HG03139 (cell line): ENCODE measurements around the gene NAP1L4.
"Not testable (repeated sequence)": the region's sequence is repeated elsewhere in the genome, so short reads cannot be mapped to it uniquely, and the experiment has no call there.

ENCODE experiments used
- ATAC-seq: cut with Tn5 transposase; IDR thresholded peaks from one replicate; pipeline ENCODE4 v1.9.1; 2021; ENCODE audit not compliant: unreplicated experiment

NAP1L4 gene

DNA sequence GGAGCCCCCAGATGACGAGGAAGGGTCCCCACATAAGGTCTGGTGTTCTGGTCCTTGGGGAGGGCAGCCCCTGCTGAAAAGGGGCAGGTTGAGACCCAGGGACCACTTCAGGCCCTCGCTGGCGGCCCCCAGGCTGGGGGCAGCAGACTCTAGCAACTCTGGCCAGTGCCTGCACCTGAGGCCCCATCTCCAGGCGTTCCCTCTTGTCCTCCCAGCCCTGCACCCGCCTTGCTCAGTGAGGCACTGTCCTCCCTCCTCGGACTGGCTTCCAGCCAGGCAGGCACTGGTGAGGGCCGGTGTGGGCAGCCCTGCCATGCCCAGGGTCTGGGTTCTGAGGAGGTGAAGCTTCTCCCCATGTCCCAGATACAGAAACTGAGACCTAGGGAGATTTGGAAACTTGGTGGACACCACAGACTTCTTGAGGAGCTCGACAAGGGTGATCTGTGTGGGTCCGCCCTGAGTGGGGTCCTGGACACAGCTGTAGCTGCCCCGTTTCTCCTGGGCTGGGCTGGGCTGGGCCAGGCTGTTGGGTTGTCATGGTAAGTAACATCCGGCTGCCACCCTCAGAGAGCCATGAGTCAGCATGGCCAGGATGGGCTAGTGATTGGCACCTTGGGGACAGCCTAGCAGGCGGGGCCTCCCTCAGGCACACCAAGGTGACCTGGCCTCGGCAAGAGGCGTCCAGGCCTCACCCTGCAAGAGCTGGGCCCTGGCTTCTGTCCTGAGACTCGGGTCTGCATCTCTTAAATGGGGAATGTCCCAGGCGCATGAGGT lies 51.8 kb downstream of the NAP1L4 start:
- no peak for ATAC-seq

DNA sequence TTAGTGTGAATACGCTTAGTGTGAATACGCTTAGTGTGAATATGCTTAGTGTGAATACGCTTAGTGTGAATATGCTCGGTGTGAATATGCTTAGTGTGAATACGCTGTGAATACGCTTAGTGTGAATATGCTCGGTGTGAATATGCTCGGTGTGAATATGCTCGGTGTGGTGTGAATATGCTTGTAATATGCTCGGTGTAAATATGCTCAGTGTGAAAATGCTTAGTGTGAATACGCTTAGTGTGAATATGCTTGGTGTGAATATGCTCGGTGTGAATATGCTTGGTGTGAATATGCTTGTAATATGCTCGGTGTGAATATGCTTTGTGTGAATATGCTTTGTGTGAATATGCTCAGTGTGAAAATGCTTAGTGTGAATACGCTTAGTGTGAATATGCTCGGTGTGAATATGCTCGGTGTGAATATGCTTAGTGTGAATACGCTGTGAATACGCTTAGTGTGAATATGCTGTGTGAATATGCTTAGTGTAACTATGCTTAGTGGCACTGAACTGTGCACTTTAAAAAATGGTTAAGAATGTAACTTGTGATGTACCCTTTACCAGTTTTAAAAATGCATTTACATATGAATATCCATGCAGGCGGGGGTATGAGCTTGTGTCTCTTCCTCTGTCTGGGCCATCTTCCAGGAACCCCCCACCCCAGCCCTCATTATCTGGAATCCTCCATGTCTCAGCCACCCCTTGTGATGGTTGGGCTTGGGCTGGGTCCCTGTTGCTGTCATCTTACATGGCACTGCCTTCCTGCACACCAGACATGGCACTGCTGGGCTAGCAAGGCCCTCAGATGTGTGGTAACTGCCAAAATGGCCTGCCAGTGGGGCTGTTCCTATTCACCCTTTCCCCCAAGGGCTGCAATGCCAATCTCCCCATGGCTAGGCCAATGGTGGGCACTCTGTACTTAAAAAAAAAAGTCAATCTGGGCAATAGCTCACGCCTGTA lies 53.4 kb downstream of the NAP1L4 start:
- not testable (repeated sequence) for ATAC-seq

DNA sequence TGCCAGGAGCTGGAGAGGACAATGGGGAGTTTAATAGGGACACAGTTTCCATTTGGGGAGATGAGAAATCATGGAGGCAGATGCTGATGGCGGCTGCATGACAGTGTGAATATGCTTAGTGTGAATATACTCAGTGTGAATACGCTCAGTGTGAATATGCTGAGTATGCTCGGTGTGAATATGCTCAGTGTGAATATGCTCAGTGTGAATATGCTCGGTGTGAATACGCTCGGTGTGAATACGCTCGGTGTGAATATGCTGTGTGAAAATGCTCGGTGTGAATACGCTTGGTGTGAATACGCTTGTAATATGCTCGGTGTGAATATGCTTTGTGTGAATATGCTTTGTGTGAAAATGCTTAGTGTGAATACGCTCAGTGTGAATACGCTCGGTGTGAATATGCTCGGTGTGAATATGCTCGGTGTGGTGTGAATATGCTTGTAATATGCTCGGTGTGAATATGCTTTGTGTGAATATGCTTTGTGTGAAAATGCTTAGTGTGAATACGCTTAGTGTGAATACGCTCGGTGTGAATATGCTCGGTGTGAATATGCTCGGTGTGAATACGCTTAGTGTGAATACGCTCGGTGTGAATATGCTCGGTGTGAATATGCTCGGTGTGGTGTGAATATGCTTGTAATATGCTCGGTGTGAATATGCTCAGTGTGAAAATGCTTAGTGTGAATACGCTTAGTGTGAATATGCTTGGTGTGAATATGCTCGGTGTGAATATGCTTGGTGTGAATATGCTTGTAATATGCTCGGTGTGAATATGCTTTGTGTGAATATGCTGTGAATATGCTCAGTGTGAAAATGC lies 54.3 kb downstream of the NAP1L4 start:
- ATAC-seq: not testable (repeated sequence)

DNA sequence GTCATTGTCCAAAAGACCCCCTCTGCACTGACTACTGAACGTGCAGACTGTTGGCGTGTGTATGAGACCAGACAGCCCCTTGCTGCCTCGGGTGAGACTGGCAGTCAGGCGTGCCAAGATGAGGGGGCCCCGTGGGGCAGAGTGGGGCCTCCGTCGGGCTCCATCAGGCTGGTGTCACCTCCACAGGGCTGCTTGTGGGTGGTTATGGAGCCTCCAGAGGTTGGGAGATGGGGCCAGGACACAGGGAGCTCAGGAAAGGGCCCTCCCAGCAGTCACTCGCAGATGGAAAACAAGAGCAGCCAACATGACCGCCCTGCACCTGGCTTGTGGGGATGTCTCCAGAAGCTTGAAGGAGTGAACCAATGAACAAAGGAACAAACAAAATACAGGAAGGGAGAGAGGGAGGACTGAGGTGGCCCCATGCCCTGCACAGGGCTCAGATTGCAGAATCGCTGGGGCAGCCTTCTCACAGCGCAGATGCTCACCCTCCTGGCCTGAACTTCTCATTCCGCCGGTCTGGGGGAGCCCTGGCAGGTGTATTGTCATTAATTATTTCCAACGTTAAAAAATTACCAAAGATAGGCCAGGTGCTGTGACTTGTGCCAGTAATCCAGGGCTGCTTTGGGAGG lies 57.4 kb downstream of the NAP1L4 start:
- ATAC-seq: no peak

DNA sequence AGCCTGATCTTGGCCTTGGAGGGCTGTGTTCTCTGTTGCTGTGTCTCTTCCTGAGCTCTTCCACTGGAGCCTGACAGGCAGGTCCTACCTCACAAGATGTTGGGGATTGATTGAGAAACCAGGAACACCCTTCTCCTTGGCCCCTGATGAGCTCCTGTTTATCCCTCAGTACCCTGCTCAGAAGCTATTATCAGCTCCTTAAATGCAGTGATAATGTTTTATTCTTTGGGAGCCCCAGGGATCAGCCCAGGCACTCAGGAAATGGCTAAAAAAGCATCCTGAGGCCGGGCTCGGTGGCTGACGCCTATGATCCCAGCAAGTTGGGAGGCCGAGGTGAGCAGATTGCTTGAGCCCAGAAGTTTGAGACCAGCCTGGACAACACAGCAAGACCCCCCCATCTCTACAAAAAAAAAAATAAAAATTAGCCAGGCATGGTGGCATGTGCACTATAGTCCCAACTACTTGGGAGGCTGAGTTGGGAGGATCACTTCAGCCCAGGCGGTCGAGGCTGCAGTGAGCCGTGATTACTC lies 58.0 kb downstream of the NAP1L4 start:
- no peak for ATAC-seq

DNA sequence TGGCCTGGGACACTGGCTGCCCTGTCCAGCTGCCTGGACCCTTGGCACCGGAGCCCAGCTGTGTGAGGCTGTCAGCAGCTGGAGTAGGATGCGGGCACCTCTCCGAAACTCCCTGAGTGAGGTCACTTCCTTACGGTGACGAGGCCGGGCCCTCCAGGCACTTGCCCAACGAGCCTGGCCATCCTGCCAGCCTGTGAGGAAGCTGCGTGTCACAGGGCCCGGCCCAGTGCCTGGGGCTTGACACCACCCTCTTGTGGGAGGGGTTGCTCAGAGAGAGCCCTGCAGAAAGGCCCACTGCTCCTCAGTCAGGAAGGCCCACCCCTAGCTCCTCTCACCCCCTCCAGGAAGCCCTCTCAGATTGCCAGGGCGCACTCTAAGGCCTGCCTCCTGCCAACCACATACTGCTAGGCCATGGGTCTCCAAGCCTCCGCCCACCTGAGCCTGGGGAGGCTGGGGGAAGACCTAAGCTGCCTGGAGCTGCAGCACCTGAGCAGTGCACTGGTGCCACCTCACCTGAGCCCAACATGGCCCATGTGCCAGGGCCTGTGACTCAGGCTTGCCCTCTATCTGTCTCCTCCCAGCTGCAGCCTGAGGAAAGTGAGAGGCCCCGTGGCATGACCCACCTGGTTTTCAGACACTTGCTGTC lies 58.6 kb downstream of the NAP1L4 start:
- ATAC-seq: no peak

DNA sequence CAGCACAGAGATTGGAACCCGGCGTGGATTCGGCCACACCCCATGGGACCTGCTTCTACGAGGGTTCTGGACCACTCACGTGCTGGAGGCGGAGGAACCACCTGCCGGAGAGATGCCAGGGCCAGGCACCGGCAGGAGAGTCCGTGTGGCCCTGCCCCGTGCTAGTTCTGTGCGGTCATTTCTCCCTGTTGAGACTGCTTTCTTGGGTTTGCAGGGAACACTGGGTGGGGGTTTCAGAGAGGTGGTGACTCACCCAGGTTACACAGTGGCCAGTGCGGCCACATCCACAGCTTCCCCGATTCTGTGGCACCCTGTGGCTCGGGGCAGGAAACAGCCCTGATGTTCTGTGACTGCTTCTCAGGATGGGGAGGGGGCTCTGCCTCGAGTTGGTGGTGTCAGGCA lies 59.3 kb downstream of the NAP1L4 start:
- ATAC-seq: no peak

DNA sequence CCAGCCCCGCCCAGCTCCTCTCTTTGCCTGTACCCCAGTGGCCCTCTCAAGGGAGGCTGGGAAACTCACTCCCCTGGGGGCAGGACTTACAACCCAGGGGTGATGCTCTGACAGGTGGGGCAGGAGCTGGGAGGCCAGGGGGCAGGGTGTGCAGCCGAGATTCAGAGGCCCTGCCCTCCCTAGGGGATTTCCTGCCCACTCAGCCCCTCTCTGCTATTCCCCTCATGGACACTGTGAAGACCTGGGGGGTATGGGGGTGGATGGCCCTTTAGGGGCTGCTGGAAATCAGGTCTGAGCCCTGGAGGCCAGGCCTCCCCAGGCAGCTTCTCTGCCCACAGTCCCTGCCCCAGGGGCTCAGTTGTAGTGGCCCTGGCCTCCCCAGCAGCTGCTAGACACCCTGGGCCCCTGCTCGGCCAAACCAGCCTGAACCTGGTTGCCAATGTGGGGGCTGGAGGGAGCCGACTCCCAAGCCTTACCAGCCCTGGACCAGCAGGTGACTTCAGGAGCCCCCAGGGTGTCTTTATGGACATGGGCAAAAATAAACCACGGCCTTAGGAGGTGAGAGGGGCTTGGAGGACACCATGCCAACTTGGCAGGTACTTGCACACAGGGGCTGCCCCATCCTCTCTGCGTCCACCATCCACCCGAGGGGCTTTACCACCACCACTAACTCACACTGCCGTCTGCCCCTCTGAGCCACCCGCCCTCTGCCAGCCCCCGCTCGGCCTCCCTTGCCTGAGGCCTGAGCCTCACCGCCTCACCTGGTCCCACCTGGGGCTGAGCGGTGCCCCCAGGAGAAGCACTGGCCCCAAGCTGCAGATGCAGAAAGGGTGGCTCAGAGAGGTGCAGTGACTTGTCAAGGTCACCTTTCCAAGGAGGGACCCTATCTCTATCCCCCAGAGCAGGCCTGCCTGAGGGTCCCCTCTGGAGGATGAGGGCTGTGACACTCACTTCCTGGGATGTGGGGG lies 60.1 kb downstream of the NAP1L4 start:
- ATAC-seq: no peak

DNA sequence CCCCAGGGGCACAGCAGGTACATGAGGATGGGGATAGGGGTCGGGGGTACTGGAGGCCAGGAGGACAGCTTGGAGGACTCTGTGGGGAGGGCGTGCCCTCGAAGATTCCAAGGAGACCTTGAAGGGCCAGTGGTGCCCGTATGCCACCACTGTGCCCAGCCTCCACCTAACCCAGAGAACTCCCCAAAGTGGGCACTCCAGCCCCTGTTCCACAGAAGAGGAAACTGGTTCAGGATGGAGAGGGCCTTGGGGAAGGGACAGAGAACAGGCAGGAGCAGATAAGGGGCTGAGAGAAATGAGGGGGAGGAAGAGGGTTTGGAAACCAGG lies 60.7 kb downstream of the NAP1L4 start:
- ATAC-seq: no peak

DNA sequence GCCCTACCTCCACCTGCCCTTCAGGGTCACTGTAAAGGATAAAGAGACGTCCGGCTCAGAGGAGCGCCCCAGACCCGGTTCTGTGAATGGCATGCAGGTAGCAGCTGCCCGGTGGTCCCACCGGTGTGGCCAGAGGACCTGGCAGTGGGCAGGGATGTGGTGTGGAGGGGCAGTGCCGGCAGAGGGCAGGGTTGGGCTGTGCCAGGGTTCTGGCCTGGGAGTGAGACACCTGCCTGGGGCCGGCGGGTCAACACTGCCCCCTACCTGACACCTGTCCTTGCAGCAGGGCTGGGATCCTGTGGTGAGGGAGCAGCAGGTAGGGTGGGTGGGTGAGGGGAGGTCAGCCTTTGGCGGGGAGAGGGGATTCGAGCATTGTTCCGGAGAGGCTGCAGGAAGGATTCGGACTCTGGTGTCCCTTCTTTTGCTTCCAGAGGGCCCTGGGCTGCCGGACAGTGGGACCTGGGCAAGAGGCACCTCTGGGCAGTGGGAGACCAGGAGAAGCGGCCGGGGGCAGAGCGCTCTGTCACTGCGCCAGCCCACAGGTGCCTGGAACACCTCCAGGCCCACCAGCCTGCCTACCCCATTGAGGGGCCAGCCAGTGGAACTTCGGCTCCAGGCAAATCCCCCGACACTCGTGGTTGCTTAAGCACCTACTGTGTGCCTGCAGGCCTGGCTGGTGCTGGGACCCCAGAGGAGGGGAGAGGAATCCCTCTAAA lies 61.3 kb downstream of the NAP1L4 start:
- no peak for ATAC-seq

DNA sequence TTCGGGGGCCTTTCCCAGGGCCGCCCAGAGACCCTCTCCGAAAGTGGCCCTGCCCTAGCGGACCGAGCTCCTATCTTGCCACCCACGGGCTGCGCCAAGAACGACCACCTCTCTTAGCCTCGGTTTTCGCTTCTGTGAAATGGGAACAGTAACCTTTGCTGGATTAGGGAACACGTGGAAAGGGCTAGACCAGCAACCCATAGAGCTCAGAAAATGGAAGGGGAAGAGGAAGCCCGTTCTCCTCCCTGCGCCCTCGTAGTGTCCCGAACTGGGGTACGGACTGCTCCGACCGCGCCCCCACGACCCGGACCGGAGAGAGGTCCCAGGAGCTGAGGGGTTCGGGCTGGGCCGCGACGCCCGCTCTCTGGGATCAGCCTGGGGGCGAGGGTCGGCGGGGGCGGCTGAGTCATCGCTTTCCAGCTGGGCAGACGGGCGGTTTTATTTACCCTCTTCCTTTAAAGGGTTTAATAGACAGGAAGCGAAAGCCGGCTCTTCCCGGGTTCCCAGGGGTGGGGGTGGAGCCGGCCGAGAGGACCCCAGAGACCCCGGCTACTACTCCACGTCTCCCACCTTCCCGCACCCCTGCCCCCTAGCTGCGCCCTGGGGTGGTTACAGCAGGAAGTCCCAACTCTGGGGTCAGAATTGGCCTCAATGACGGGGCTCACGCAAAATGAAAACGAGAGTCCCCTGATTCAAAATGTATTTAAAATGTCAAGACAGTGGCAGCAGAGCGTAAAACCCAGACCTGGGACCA lies 62.0 kb downstream of the NAP1L4 start:
- no peak for ATAC-seq

DNA sequence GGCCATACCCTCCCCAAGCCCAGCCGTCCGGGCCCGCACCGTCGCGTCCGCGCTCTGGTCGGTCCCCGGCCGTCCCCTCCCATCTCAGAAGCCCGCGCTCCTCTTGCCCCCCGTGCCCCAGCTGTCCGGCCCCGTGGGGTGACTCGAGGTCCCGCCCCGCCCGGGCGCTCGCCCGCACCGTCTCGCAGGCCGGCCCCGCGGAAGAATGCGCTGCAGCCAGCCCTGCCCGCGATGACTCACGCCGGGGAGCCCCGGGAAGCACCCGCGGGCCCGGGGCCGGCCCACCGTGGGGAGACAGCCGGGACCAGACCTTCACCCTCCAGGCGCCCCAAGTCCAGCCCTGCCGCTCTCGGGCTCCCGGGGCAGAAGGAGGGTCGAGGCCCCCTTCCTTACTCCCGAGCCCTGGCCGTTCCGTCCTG lies 62.6 kb downstream of the NAP1L4 start:
- no peak for ATAC-seq

DNA sequence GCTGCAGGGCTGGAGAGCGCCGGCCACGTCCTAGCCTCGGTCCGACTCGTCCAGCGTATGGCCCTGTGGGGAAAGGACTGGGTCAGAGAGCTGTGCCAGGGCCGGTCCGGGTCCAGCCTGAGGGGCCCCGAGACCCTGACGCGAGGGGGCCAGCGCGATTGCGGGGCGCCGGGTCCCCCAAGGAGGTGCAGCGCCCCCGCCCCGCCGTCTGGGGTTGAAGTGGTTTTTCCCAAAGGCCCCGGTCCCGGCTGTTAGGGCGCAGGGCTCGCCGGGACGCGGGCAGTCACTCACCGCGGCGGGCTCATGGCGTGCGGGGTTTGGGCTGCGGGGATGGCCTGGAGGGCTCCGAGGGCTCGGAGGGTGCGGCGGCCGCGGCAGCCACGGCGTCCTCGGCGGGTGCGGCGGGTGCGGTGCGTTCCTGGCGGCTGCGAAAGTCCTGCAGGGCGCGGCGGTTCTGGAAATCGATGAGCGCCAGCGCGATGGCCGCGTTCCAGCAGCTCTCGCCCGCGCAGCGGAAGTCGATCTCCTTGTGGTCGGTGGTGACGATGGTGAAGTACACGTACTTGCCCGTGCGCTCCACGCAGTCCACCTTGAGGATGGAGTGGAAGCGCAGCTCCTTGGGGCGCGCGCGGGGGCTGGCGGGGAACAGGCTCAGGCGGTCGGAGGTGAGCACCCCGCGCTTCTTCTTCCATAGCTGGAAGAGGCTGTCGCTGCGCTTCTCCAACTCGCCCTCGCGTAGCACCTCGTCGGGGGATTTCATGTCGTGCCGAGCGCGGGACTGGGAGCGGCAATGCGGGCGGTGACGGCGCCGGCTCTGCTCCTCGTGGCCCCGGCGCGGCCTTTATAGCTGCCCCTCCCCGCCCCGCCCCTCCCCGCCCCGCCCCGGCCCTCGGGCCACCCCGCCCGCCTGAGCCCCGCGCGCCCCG lies 63.3 kb downstream of the NAP1L4 start, which contains the start of gene PHLDA2:
TSS of gene PHLDA2 (minus strand) at position 816 of the 926 bp plus-strand sequence. CDS start at position 760, 56 bp downstream.
- ATAC-seq: no peak

DNA sequence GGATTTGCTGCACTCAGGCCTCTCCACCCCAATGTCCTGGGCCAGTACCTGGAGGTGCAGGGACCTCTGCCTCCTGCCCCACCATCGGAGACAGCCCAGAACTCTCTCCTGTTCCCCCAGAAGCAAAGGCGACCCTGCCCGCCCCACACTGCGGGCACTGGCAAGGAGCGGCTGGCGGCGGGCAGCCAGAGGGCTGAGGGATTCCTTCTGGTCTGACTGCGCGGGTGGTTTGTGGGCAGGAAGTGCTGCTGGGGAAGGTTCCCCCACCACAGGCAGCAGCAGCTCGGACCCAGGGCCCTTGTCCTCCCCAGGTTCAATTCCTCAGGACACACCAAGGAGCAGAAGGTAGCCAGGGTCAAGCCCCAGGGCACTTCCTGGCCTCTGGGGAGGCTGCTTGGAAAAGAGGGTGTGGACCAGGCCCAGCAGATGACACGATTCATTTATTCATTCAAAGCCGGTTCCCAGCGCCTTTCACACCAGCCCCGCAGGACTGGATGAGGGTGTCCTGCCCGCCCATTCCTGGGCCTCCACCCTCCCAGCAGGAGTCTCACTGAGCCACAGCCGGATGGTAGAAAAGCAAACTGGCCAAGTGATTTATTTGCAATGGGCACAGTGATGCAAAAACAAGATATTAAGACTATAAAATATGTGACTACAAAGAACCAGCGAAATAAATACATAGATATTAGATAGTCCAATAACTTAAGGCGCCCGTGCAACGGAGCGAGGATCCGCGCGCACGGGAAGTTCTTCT lies 64.1 kb downstream of the NAP1L4 start:
- ATAC-seq: no peak

DNA sequence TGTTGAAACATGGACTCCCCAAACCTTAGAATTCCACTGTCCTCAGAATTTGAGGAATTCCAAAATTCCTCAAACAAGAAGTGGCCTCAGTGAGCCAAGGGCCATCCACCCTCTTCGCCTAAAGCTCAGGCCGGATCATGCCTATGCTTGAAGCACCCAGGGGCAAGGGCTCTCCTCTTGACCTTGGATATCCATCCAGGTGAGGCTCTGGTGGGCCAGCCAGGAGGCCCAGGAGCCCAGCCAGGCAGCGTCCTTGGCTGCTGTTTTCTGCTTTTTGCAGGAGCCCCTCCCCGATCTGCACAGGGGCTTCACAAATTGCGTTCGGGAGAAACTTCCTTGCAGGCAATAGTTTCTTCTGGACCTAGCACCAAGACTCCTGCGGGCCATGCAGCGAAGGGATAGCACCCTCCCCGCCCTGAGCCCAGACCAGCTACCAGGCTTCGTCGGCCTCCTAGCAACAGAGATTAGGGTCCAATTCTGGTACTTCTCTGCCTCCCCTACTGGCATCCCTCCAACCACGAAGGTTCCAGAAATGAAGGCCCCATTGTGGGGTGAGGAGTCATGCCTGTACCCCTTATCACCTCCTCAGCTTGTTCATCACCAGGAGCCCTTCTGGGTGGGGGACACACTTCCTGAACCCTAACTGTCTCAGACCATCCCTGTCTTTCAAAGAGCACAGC lies 64.9 kb downstream of the NAP1L4 start:
- no peak for ATAC-seq
